HEK293 (cell line): ENCODE data around the gene MKI67.

ENCODE experiments used
- BCL11A ChIP-seq: fragments of 450-650 bp; formaldehyde crosslinking; IDR thresholded peaks from 2 replicates; pipeline ENCODE4 v1.5.1; 2016; ENCODE audit warnings: low read depth, missing biosample characterization, missing genetic modification characterization
- CTCF ChIP-seq: fragments of 450-650 bp; formaldehyde crosslinking; IDR thresholded peaks from 2 replicates; pipeline ENCODE4 v1.5.1; 2016; ENCODE audit warnings: missing biosample characterization, missing genetic modification characterization
- GFI1B ChIP-seq: fragments of 450-650 bp; formaldehyde crosslinking; IDR thresholded peaks from 2 replicates; pipeline ENCODE4 v1.5.1; 2016; ENCODE audit warnings: missing biosample characterization, missing genetic modification characterization
- KLF17 ChIP-seq: fragments of 450-650 bp; formaldehyde crosslinking; IDR thresholded peaks from 2 replicates; pipeline ENCODE4 v1.5.1; 2016; ENCODE audit warnings: missing biosample characterization, missing genetic modification characterization
- KLF8 ChIP-seq: fragments of 450-650 bp; formaldehyde crosslinking; IDR thresholded peaks from 2 replicates; pipeline ENCODE4 v1.5.1; 2016; ENCODE audit warnings: missing biosample characterization, missing genetic modification characterization
- PATZ1 ChIP-seq: fragments of 450-650 bp; formaldehyde crosslinking; IDR thresholded peaks from 2 replicates; pipeline ENCODE4 v1.5.1; 2016; ENCODE audit warnings: missing biosample characterization, missing genetic modification characterization
- PRDM6 ChIP-seq: fragments of 450-650 bp; formaldehyde crosslinking; IDR thresholded peaks from 2 replicates; pipeline ENCODE4 v1.5.1; 2017; ENCODE audit warnings: missing biosample characterization, missing genetic modification characterization
- REST ChIP-seq: fragments of 450-650 bp; formaldehyde crosslinking; IDR thresholded peaks from 2 replicates; pipeline ENCODE4 v1.5.1; 2016; ENCODE audit warnings: missing biosample characterization, missing genetic modification characterization
- SCRT1 ChIP-seq: fragments of 450-650 bp; formaldehyde crosslinking; IDR thresholded peaks from 2 replicates; pipeline ENCODE4 v1.5.1; 2016; ENCODE audit warnings: missing biosample characterization, missing genetic modification characterization, borderline replicate concordance
- SETDB1 ChIP-seq: IDR thresholded peaks from one replicate; pipeline ENCODE4 v1.6.1; 2017; ENCODE audit warnings: mild to moderate bottlenecking, low read length, moderate library complexity, mixed read lengths; ENCODE audit not compliant: insufficient read length
- SP2 ChIP-seq: fragments of 450-650 bp; formaldehyde crosslinking; IDR thresholded peaks from 2 replicates; pipeline ENCODE4 v1.5.1; 2016; ENCODE audit warnings: missing biosample characterization, missing genetic modification characterization
- SP3 ChIP-seq: fragments of 450-650 bp; formaldehyde crosslinking; IDR thresholded peaks from 2 replicates; pipeline ENCODE4 v1.5.1; 2016; ENCODE audit warnings: missing biosample characterization, missing genetic modification characterization
- ZBTB20 ChIP-seq: fragments of 450-650 bp; formaldehyde crosslinking; IDR thresholded peaks from 2 replicates; pipeline ENCODE4 v1.5.1; 2016; ENCODE audit warnings: missing biosample characterization, missing genetic modification characterization
- ZBTB49 ChIP-seq: fragments of 450-650 bp; formaldehyde crosslinking; IDR thresholded peaks from 2 replicates; pipeline ENCODE4 v1.5.1; 2016; ENCODE audit warnings: missing biosample characterization, missing genetic modification characterization, low read depth
- ZBTB8A ChIP-seq: fragments of 450-650 bp; formaldehyde crosslinking; IDR thresholded peaks from 2 replicates; pipeline ENCODE4 v1.5.1; 2016; ENCODE audit warnings: missing biosample characterization, missing genetic modification characterization
- ZEB2 ChIP-seq: fragments of 450-650 bp; formaldehyde crosslinking; IDR thresholded peaks from 2 replicates; pipeline ENCODE4 v1.5.1; 2016; ENCODE audit warnings: missing biosample characterization, missing genetic modification characterization
- ZFHX2 ChIP-seq: fragments of 450-650 bp; formaldehyde crosslinking; conservative IDR thresholded peaks from 2 replicates; pipeline ENCODE4 v1.5.1; 2016; ENCODE audit warnings: missing biosample characterization, missing genetic modification characterization
- ZNF26 ChIP-seq: fragments of 450-650 bp; formaldehyde crosslinking; IDR thresholded peaks from 2 replicates; pipeline ENCODE4 v1.5.1; 2016; ENCODE audit warnings: missing biosample characterization, missing genetic modification characterization
- ZNF473 ChIP-seq: fragments of 450-650 bp; formaldehyde crosslinking; IDR thresholded peaks from 2 replicates; pipeline ENCODE4 v1.5.1; 2017; ENCODE audit warnings: missing biosample characterization, missing genetic modification characterization
- ZNF501 ChIP-seq: fragments of 450-650 bp; formaldehyde crosslinking; IDR thresholded peaks from 2 replicates; pipeline ENCODE4 v1.5.1; 2016; ENCODE audit warnings: missing biosample characterization, missing genetic modification characterization
- ZNF560 ChIP-seq: fragments of 450-650 bp; formaldehyde crosslinking; IDR thresholded peaks from 2 replicates; pipeline ENCODE4 v1.5.1; 2017; ENCODE audit warnings: missing biosample characterization, missing genetic modification characterization, borderline replicate concordance
- ZNF561 ChIP-seq: fragments of 450-650 bp; IDR thresholded peaks from 2 replicates; pipeline ENCODE4 v1.5.1; 2018; ENCODE audit warnings: missing biosample characterization, missing genetic modification characterization, borderline replicate concordance
- ZNF624 ChIP-seq: fragments of 450-650 bp; formaldehyde crosslinking; IDR thresholded peaks from 2 replicates; pipeline ENCODE4 v1.5.1; 2017; ENCODE audit warnings: missing biosample characterization, missing genetic modification characterization
- ZSCAN30 ChIP-seq: fragments of 450-650 bp; IDR thresholded peaks from 2 replicates; pipeline ENCODE4 v1.5.1; 2018; ENCODE audit warnings: missing biosample characterization, mild to moderate bottlenecking, missing genetic modification characterization, moderate library complexity
- ZXDB ChIP-seq: fragments of 450-650 bp; formaldehyde crosslinking; IDR thresholded peaks from 2 replicates; pipeline ENCODE4 v1.5.1; 2016; ENCODE audit warnings: missing biosample characterization, missing genetic modification characterization

Gene MKI67

GRCh38 chr10:128125944-128126764, at the start of gene MKI67 (continued):
- TF ChIP-seq CTCF (tag by site-specific recombination) (no peak), REST (tag by site-specific recombination) (peak; percentile 76), ZBTB8A (tag by site-specific recombination) (peak; percentile 100), GFI1B (tag by site-specific recombination) (no peak), ZNF26 (tag by site-specific recombination) (no peak), BCL11A (no peak), ZSCAN30 (tag by site-specific recombination) (peak; percentile 29; the same call in 1 of the 2 replicates), ZEB2 (tag by site-specific recombination) (0 out of 2 replicates have a peak, but pooled peaks have one; percentile 70), KLF17 (tag by site-specific recombination) (0 out of 2 replicates have a peak, but pooled peaks have one; percentile 20), ZNF560 (no peak), ZNF561 (tag by site-specific recombination) (peak; percentile 40; the same call in 1 of the 2 replicates), ZNF624 (tag by site-specific recombination) (no peak), ZNF473 (tag by site-specific recombination) (no peak), SP2 (tag by site-specific recombination) (peak; percentile 86), ZFHX2 (tag by site-specific recombination) (peak; percentile 67), ZNF501 (tag by site-specific recombination) (no peak), SP3 (peak; percentile 72), ZXDB (tag by site-specific recombination) (0 out of 2 replicates have a peak, but pooled peaks have one; percentile 4), SCRT1 (tag by site-specific recombination) (no peak), KLF8 (tag by site-specific recombination) (peak; percentile 71), ZBTB49 (tag by site-specific recombination) (no peak), PATZ1 (tag by site-specific recombination) (0 out of 2 replicates have a peak, but pooled peaks have one; percentile 17), SETDB1 (no peak), PRDM6 (no peak), ZBTB20 (tag by site-specific recombination) (peak; percentile 17; the same call in 1 of the 2 replicates)
